Mesenchymal stem cell (in vitro differentiated cells and primary cell): ENCODE data around the gene ANKMY1.

Experiments
- DNase-seq: peaks from one replicate; pipeline ENCODE4 v3.0.0-alpha.2; 2013
- H2AFZ ChIP-seq: one replicate; pipeline ENCODE4 v1.6.1; 2013; ENCODE audit warnings: low read depth, mild to moderate bottlenecking, control low read depth, inconsistent platforms, low read length, moderate library complexity
- H2AK5ac ChIP-seq: 2 replicates; pipeline ENCODE4 v1.6.1; 2013; ENCODE audit warnings: low read length, moderate library complexity, mild to moderate bottlenecking, inconsistent platforms; ENCODE audit not compliant: severe bottlenecking
- H2BK120ac ChIP-seq: one replicate; pipeline ENCODE4 v1.6.1; 2013; ENCODE audit warnings: low read depth, mild to moderate bottlenecking, inconsistent platforms, low read length, moderate library complexity
- H2BK12ac ChIP-seq, 2 experiments: one replicate each; pipeline ENCODE4 v1.6.1; 2013; ENCODE audit warnings: inconsistent platforms in 2 of 2, low read length in 2 of 2, mild to moderate bottlenecking in 2 of 2, moderate library complexity in 2 of 2, control low read depth in 1 of 2
- H2BK15ac ChIP-seq: one replicate; pipeline ENCODE4 v1.6.1; 2013; ENCODE audit warnings: mild to moderate bottlenecking, low read depth, inconsistent platforms; ENCODE audit not compliant: poor library complexity, severe bottlenecking
- H2BK5ac ChIP-seq: 2 replicates; pipeline ENCODE4 v1.6.1; 2013; ENCODE audit warnings: low read depth, mild to moderate bottlenecking, low read length, control low read depth, inconsistent platforms; ENCODE audit not compliant: poor library complexity, severe bottlenecking
- H3K14ac ChIP-seq, 2 experiments: one replicate each; pipeline ENCODE4 v1.6.1; 2013; ENCODE audit warnings: inconsistent platforms in 2 of 2, low read length in 2 of 2, control low read depth in 1 of 2, mild to moderate bottlenecking in 1 of 2, moderate library complexity in 1 of 2
- H3K18ac ChIP-seq, 2 experiments: one replicate each; pipeline ENCODE4 v1.6.1; 2013; ENCODE audit warnings: inconsistent platforms in 2 of 2, low read length in 2 of 2, control low read depth in 1 of 2, low read depth in 1 of 2, mild to moderate bottlenecking in 1 of 2
- H3K23ac ChIP-seq, 2 experiments: one replicate each; pipeline ENCODE4 v1.6.1; 2013; ENCODE audit warnings: inconsistent platforms in 2 of 2, low read length in 2 of 2, mild to moderate bottlenecking in 2 of 2, moderate library complexity in 2 of 2, control low read depth in 1 of 2
- H3K27ac ChIP-seq: 2 replicates; pipeline ENCODE4 v1.5.1; 2013; ENCODE audit warnings: mild to moderate bottlenecking, moderate library complexity, low read length, control low read depth, inconsistent platforms; ENCODE audit not compliant: poor library complexity, severe bottlenecking
- H3K27me3 ChIP-seq, 2 experiments: 2 replicates each; pipeline versions ENCODE4 v1.6.1 to v1.7.0; 2013; ENCODE audit warnings: low read length in 2 of 2, mild to moderate bottlenecking in 2 of 2, moderate library complexity in 2 of 2, control low read depth in 1 of 2, inconsistent platforms in 1 of 2; ENCODE audit not compliant: control insufficient read depth in 1 of 2, insufficient read depth in 1 of 2
- H3K36me3 ChIP-seq, 2 experiments: 2 replicates each; pipeline versions ENCODE4 v1.6.1 to v1.7.0; 2013; ENCODE audit warnings: low read length in 2 of 2, control low read depth in 1 of 2, inconsistent platforms in 1 of 2, low read depth in 1 of 2, mild to moderate bottlenecking in 1 of 2; ENCODE audit not compliant: insufficient read depth in 2 of 2, control insufficient read depth in 1 of 2
- H3K4ac ChIP-seq, 2 experiments: one replicate each; pipeline ENCODE4 v1.6.1; 2013; ENCODE audit warnings: inconsistent platforms in 2 of 2, low read length in 2 of 2, mild to moderate bottlenecking in 2 of 2, moderate library complexity in 2 of 2, control low read depth in 1 of 2, low read depth in 1 of 2
- H3K4me1 ChIP-seq: 2 replicates; pipeline ENCODE4 v1.6.1; 2013; ENCODE audit warnings: low read depth, low read length, control low read depth; ENCODE audit not compliant: control insufficient read depth, insufficient read depth
- H3K4me2 ChIP-seq: 2 replicates; pipeline ENCODE4 v1.6.1; 2013; ENCODE audit warnings: low read length, mild to moderate bottlenecking, inconsistent platforms; ENCODE audit not compliant: poor library complexity, severe bottlenecking
- H3K4me3 ChIP-seq, 2 experiments: 2 replicates each; pipeline versions ENCODE4 v1.5.1 to v1.7.0; 2013; ENCODE audit warnings: low read length in 2 of 2, mild to moderate bottlenecking in 2 of 2, control low read depth in 1 of 2, low read depth in 1 of 2; ENCODE audit not compliant: insufficient read depth in 1 of 2
- H3K79me1 ChIP-seq: replicated peaks from 2 replicates; pipeline ENCODE4 v1.6.1; 2013; ENCODE audit warnings: mild to moderate bottlenecking, control low read depth, low read length, inconsistent platforms; ENCODE audit not compliant: poor library complexity, severe bottlenecking
- H3K9ac ChIP-seq: 2 replicates; pipeline ENCODE4 v1.7.0; 2013; ENCODE audit warnings: mild to moderate bottlenecking, low read length, moderate library complexity
- H3K9me3 ChIP-seq: 2 replicates; pipeline ENCODE4 v1.7.0; 2013; ENCODE audit warnings: mild to moderate bottlenecking, low read length; ENCODE audit not compliant: control insufficient read depth
- H4K8ac ChIP-seq: one replicate; pipeline ENCODE4 v1.6.1; 2013; ENCODE audit warnings: inconsistent platforms, mild to moderate bottlenecking, low read length, moderate library complexity
- H4K91ac ChIP-seq: one replicate; pipeline ENCODE4 v1.6.1; 2013; ENCODE audit warnings: mild to moderate bottlenecking, low read length, inconsistent platforms
- WGBS: methylation state at CpG from one replicate; pipeline ENCODE4 v1.1.7; 2013; ENCODE audit warnings: mixed read lengths; 5-methylcytosine and 5-hydroxymethylcytosine counted together

Gene ANKMY1

GRCh38 chr2:240581811-240582210 lies 24.0 kb upstream of the ANKMY1 start:
- Histone ChIP-seq H2BK120ac (no peak overlapping the region), H2BK5ac (no peak overlapping the region), H3K18ac (no peak overlapping the region), H3K27ac (no peak overlapping the region), H3K4ac (no peak overlapping the region), H2BK15ac (no peak overlapping the region), H3K9me3 (no peaks in the 10 kb centered on the region), H3K36me3 (peaks cover 29 to 31% of the 10 kb centered on the region in 2 experiments), H3K9ac (no peak overlapping the region), H3K4me1 (peaks cover 37% of the 10 kb centered on the region), H2AK5ac (no peak overlapping the region), H3K14ac (no peak overlapping the region), H3K23ac (no peak overlapping the region), H4K91ac (no peak overlapping the region), H3K4me3 (no peak overlapping the region), H3K4me2 (no peak overlapping the region), H3K27me3 (no peaks in the 10 kb centered on the region), H2AFZ (no peak overlapping the region), H3K79me1 (peaks cover 42% of the 10 kb centered on the region), H2BK12ac (no peak overlapping the region), H4K8ac (no peak overlapping the region)
- WGBS: 95% methylated on average over 5 of the region's 5 CpGs
- no peak for DNase-seq

- no peak overlapping the region for H3K18ac ChIP-seq
- H2AK5ac ChIP-seq: peak overlapping the region; percentile 12
- WGBS: 46% methylated on average over 27 of the region's 27 CpGs
- H3K79me1 ChIP-seq: peaks cover 54% of the 10 kb centered on the region
- peak overlapping the region; percentile 33 for H3K27ac ChIP-seq
- no peak overlapping the region for H3K23ac ChIP-seq
- DNase-seq: peak; percentile 95
- H3K9me3 ChIP-seq: no peaks in the 10 kb centered on the region
- H3K27me3 ChIP-seq: no peaks in the 10 kb centered on the region
- H2BK120ac ChIP-seq: no peak overlapping the region
- H2BK5ac ChIP-seq: no peak overlapping the region
- peak overlapping the region; percentile 16 for H4K8ac ChIP-seq
- no peak overlapping the region for H2AFZ ChIP-seq
- peak overlapping the region in 1 of 2 experiments; percentile 30 for H3K14ac ChIP-seq
- peak overlapping the region; percentile 22 for H4K91ac ChIP-seq
- H3K4me2 ChIP-seq: peak overlapping the region; percentile 40
- H3K36me3 ChIP-seq: peaks cover 47 to 49% of the 10 kb centered on the region in 2 experiments
- H3K4me1 ChIP-seq: peaks cover 30% of the 10 kb centered on the region
- no peak overlapping the region for H2BK15ac ChIP-seq
- peak overlapping the region in 1 of 2 experiments; percentile 40 for H3K4me3 ChIP-seq
- peak overlapping the region in 1 of 2 experiments; percentile 76 for H2BK12ac ChIP-seq
- peak overlapping the region; percentile 65 for H3K9ac ChIP-seq
- peak overlapping the region in 1 of 2 experiments; percentile 40 for H3K4ac ChIP-seq
Observed at GRCh38 chr2:240579771-240580614, 22.2 kb upstream of the ANKMY1 start.

GRCh38 chr2:240579071-240579762 lies 21.4 kb upstream of the ANKMY1 start:
- no peak overlapping the region for H2BK120ac ChIP-seq
- no peak overlapping the region for H2AK5ac ChIP-seq
- H3K23ac ChIP-seq: no peak overlapping the region
- H3K4me2 ChIP-seq: no peak overlapping the region
- peaks cover 24% of the 10 kb centered on the region for H3K4me1 ChIP-seq
- no peak overlapping the region for H2BK5ac ChIP-seq
- H3K27me3 ChIP-seq: no peaks in the 10 kb centered on the region
- H3K18ac ChIP-seq: peak overlapping the region in 1 of 2 experiments; percentile 25
- H2BK12ac ChIP-seq: no peak overlapping the region
- no peak overlapping the region for H4K8ac ChIP-seq
- H3K9ac ChIP-seq: peak overlapping the region; percentile 65
- no peaks in the 10 kb centered on the region for H3K9me3 ChIP-seq
- H3K4ac ChIP-seq: no peak overlapping the region
- H3K27ac ChIP-seq: no peak overlapping the region
- H2BK15ac ChIP-seq: no peak overlapping the region
- H4K91ac ChIP-seq: no peak overlapping the region
- peaks cover 54 to 55% of the 10 kb centered on the region in 2 experiments for H3K36me3 ChIP-seq
- DNase-seq: no peak
- no peak overlapping the region for H2AFZ ChIP-seq
- 96% methylated on average over 12 of the region's 12 CpGs for WGBS
- H3K4me3 ChIP-seq: no peak overlapping the region
- peak overlapping the region in 1 of 2 experiments; percentile 61 for H3K14ac ChIP-seq
- peaks cover 48% of the 10 kb centered on the region for H3K79me1 ChIP-seq

GRCh38 chr2:240578488-240578887 lies 20.7 kb upstream of the ANKMY1 start:
- Histone ChIP-seq H2BK15ac (no peak overlapping the region), H3K4me3 (no peak overlapping the region), H3K79me1 (peaks cover 44% of the 10 kb centered on the region), H3K4ac (no peak overlapping the region), H3K27ac (no peak overlapping the region), H3K9me3 (no peaks in the 10 kb centered on the region), H2BK120ac (no peak overlapping the region), H4K91ac (peak overlapping the region; percentile 14), H4K8ac (no peak overlapping the region), H3K4me1 (peaks cover 26% of the 10 kb centered on the region), H3K36me3 (peaks cover 55 to 62% of the 10 kb centered on the region in 2 experiments), H3K9ac (no peak overlapping the region), H2AK5ac (no peak overlapping the region), H3K14ac (no peak overlapping the region), H3K4me2 (no peak overlapping the region), H3K18ac (no peak overlapping the region), H2BK12ac (no peak overlapping the region), H3K27me3 (no peaks in the 10 kb centered on the region), H3K23ac (no peak overlapping the region), H2BK5ac (no peak overlapping the region), H2AFZ (no peak overlapping the region)
- WGBS: 95% methylated on average over 8 of the region's 8 CpGs
- DNase-seq: no peak
